ENCODE results near the gene RNF10. TPM values are rescaled to one million over a fixed set of nuclear protein-coding genes. Genes with fewer than 3 reads are reported as not detected.

Gene RNF10
- total RNA-seq, 1 experiment from 2014 or later, result 79.7 TPM

- Histone ChIP-seq H3F3A (ENCODE audit: low read length, unreplicated experiment) (peaks cover 23% of the 10 kb centered on the region), H3K27ac (ENCODE audit: low read length) (no peak overlapping the region), H3K27me3 (ENCODE audit: low read length) (no peaks in the 10 kb centered on the region), H3K4me1 (ENCODE audit: insufficient read depth, low read length) (peaks cover 56% of the 10 kb centered on the region), H4K20me1 (ENCODE audit: low read length) (peaks cover 59% of the 10 kb centered on the region), H3K79me2 (ENCODE audit: low read length) (peaks cover 96% of the 10 kb centered on the region), H3K9me3 (ENCODE audit: low read length) (no peaks in the 10 kb centered on the region), H3K9ac (ENCODE audit: low read length) (no peak overlapping the region), H3K36me3 (ENCODE audit: low read depth, low read length) (peaks cover 6% of the 10 kb centered on the region; the same call in 1 of the 2 replicates), H2AFZ (ENCODE audit: low read length) (no peak overlapping the region), H3K4me2 (ENCODE audit: low read length) (peak overlapping the region; percentile 24; the same call in 1 of the 2 replicates), H3K9me2 (replicated peaks; ENCODE audit: low read length) (no peaks in the 10 kb centered on the region), H3K4me3 (ENCODE audit: low read length) (no peak overlapping the region)
- CTCF ChIA-PET, result no interaction called here
- TF ChIP-seq EZH2 (IDR thresholded peaks at IDR 0.05; ENCODE audit: low read length, unreplicated experiment), result no peak
- TF ChIP-seq CTCF (conservative IDR thresholded peaks at IDR 0.05; ENCODE audit: low read depth, low read length), result no peak
- TF ChIP-seq EZH2phosphoT487 (IDR thresholded peaks at IDR 0.05; ENCODE audit: borderline replicate concordance, low read length), result no peak
- no TSS peak for BruUV-seq (replicated peaks)
- DNase-seq, result no peak
- POLR2A ChIA-PET (ENCODE audit: unreplicated experiment), result no interaction called here
- intact Hi-C loops (cut with micrococcal nuclease), result no loop called here
- ATAC-seq, result no peak
These were observed 6.3 kb downstream of the RNF10 start for GRCh38 chr12:120540445-120540844.

GRCh38 chr12:120542166-120542565 is 8.0 kb downstream of the RNF10 start:
- peaks cover 33% of the 10 kb centered on the region for H3F3A ChIP-seq (ENCODE audit: low read length, unreplicated experiment)
- no peak overlapping the region for H3K9ac ChIP-seq (ENCODE audit: low read length)
- no peaks in the 10 kb centered on the region for H3K27me3 ChIP-seq (ENCODE audit: low read length)
- no peaks in the 10 kb centered on the region for H3K9me3 ChIP-seq (ENCODE audit: low read length)
- H4K20me1 ChIP-seq (ENCODE audit: low read length), result peaks cover 51% of the 10 kb centered on the region
- TF ChIP-seq EZH2 (IDR thresholded peaks at IDR 0.05; ENCODE audit: low read length, unreplicated experiment), result no peak
- TF ChIP-seq CTCF (conservative IDR thresholded peaks at IDR 0.05; ENCODE audit: low read depth, low read length), result no peak
- no peak for TF ChIP-seq EZH2phosphoT487 (IDR thresholded peaks at IDR 0.05; ENCODE audit: borderline replicate concordance, low read length)
- intact Hi-C loops (cut with micrococcal nuclease), result no loop called here
- no peaks in the 10 kb centered on the region for H3K9me2 ChIP-seq (replicated peaks; ENCODE audit: low read length)
- H2AFZ ChIP-seq (ENCODE audit: low read length), result no peak overlapping the region
- peaks cover 12% of the 10 kb centered on the region for H3K36me3 ChIP-seq (ENCODE audit: low read depth, low read length)
- no peak overlapping the region for H3K4me3 ChIP-seq (ENCODE audit: low read length)
- no peak for ATAC-seq
- CTCF ChIA-PET, result no interaction called here
- peaks cover 90% of the 10 kb centered on the region for H3K79me2 ChIP-seq (ENCODE audit: low read length)
- no peak overlapping the region for H3K27ac ChIP-seq (ENCODE audit: low read length)
- peaks cover 64% of the 10 kb centered on the region for H3K4me1 ChIP-seq (ENCODE audit: insufficient read depth, low read length)
- BruUV-seq (replicated peaks), result no TSS peak
- no peak overlapping the region for H3K4me2 ChIP-seq (ENCODE audit: low read length)
- POLR2A ChIA-PET (ENCODE audit: unreplicated experiment), result no interaction called here
- no peak for DNase-seq

GRCh38 chr12:120544691-120545090 is 10.5 kb downstream of the RNF10 start:
- H3K27ac ChIP-seq (ENCODE audit: low read length), result peak overlapping the region; percentile 94
- ATAC-seq (peak; percentile 11; the same call in 1 of the 2 replicates), DNase-seq (peak; percentile 34)
- peak overlapping the region; percentile 13 for H3K4me2 ChIP-seq (ENCODE audit: low read length)
- peaks cover 19% of the 10 kb centered on the region for H3F3A ChIP-seq (ENCODE audit: low read length, unreplicated experiment)
- H3K79me2 ChIP-seq (ENCODE audit: low read length), result peaks cover 89% of the 10 kb centered on the region
- CTCF ChIA-PET, result no interaction called here
- TF ChIP-seq EZH2 (IDR thresholded peaks at IDR 0.05; ENCODE audit: low read length, unreplicated experiment), result no peak
- no peak for TF ChIP-seq EZH2phosphoT487 (IDR thresholded peaks at IDR 0.05; ENCODE audit: borderline replicate concordance, low read length)
- TF ChIP-seq CTCF (conservative IDR thresholded peaks at IDR 0.05; ENCODE audit: low read depth, low read length), result no peak
- intact Hi-C loops (cut with micrococcal nuclease), result no loop called here
- no peaks in the 10 kb centered on the region for H3K9me3 ChIP-seq (ENCODE audit: low read length)
- H3K36me3 ChIP-seq (ENCODE audit: low read depth, low read length), result peaks cover 30% of the 10 kb centered on the region
- H3K9ac ChIP-seq (ENCODE audit: low read length), result no peak overlapping the region
- H3K4me3 ChIP-seq (ENCODE audit: low read length), result no peak overlapping the region
- BruUV-seq (replicated peaks), result no TSS peak
- H3K27me3 ChIP-seq (ENCODE audit: low read length), result no peaks in the 10 kb centered on the region
- POLR2A ChIA-PET (ENCODE audit: unreplicated experiment), result interaction anchor here (0.6 kb wide), 1 partner anchor 37 kb away, joined by 5 read pairs; the partner anchor contains the start of gene POP5
- H2AFZ ChIP-seq (ENCODE audit: low read length), result no peak overlapping the region
- peaks cover 38% of the 10 kb centered on the region for H4K20me1 ChIP-seq (ENCODE audit: low read length)
- H3K4me1 ChIP-seq (ENCODE audit: insufficient read depth, low read length), result peaks cover 46% of the 10 kb centered on the region
- no peaks in the 10 kb centered on the region for H3K9me2 ChIP-seq (replicated peaks; ENCODE audit: low read length)
